AML-193 (cell line): ENCODE results near the gene SLC27A4.
"Not testable (repeated sequence)": the region's sequence is repeated elsewhere in the genome, so short reads cannot be mapped to it uniquely, and the experiment has no call there.

Experiments used
- DNase-seq, 2 experiments: peaks; one replicate each; lab custom pipeline; 2025; lab: John Stamatoyannopoulos, UW

The SLC27A4 gene

GRCh38 chr9:128324401-128324800 is 15.9 kb upstream of the SLC27A4 start:
- no peak for DNase-seq

GRCh38 chr9:128325629-128326028 is 14.7 kb upstream of the SLC27A4 start:
- DNase-seq, result no peak

- DNase-seq, result no peak
Observed at GRCh38 chr9:128333451-128333869, 6.9 kb upstream of the SLC27A4 start.

- no peak for DNase-seq
Observed at GRCh38 chr9:128335161-128335560, 5.2 kb upstream of the SLC27A4 start.

- no peak for DNase-seq
Observed at GRCh38 chr9:128335914-128336313, 4.4 kb upstream of the SLC27A4 start.

- no peak for DNase-seq
Observed at GRCh38 chr9:128337936-128338335, 2.4 kb upstream of the SLC27A4 start.

GRCh38 chr9:128338852-128339614 is 1.3 kb upstream of the SLC27A4 start:
- not testable (repeated sequence) for DNase-seq

GRCh38 chr9:128340691-128341434 is 536 bp downstream of the SLC27A4 start:
- no peak for DNase-seq

- peak; percentile 65 to 66 for DNase-seq
Observed at GRCh38 chr9:128341435-128341849, 1.1 kb downstream of the SLC27A4 start.

- DNase-seq, result no peak
Observed at GRCh38 chr9:128342971-128343680, 2.8 kb downstream of the SLC27A4 start.

GRCh38 chr9:128343855-128344254 is 3.5 kb downstream of the SLC27A4 start:
- no peak for DNase-seq

GRCh38 chr9:128344931-128345605 is 4.7 kb downstream of the SLC27A4 start:
- no peak for DNase-seq

GRCh38 chr9:128349125-128349524 is 8.8 kb downstream of the SLC27A4 start:
- no peak for DNase-seq

- no peak for DNase-seq
Observed at GRCh38 chr9:128349772-128350171, 9.4 kb downstream of the SLC27A4 start.

GRCh38 chr9:128355451-128355850 is 15.1 kb downstream of the SLC27A4 start:
- DNase-seq, result no peak

- DNase-seq, result no peak
Observed at GRCh38 chr9:128358090-128358489, 17.8 kb downstream of the SLC27A4 start.

GRCh38 chr9:128358861-128359260 is 18.5 kb downstream of the SLC27A4 start:
- no peak for DNase-seq

GRCh38 chr9:128360826-128361225 is 20.5 kb downstream of the SLC27A4 start:
- no peak for DNase-seq

GRCh38 chr9:128361296-128361985 is 21.1 kb downstream of the SLC27A4 start:
- no peak for DNase-seq

- DNase-seq, result peak; percentile 55 to 71
Observed at GRCh38 chr9:128361986-128362646, 21.8 kb downstream of the SLC27A4 start.

GRCh38 chr9:128362774-128363173 is 22.4 kb downstream of the SLC27A4 start:
- DNase-seq, result no peak
